Fibroblast of lung (primary cell): ENCODE results near the gene LTBP1.

ENCODE experiments used
- EZH2 ChIP-seq: IDR thresholded peaks from 2 replicates; pipeline ENCODE4 v1.5.1; 2012; ENCODE audit warnings: low read length, control low read depth, mild to moderate bottlenecking; ENCODE audit errors: missing control alignments
- TF ChIP-seq, protein P1 (sequence below), 2 donors: IDR thresholded peaks in 1 of 2; conservative IDR thresholded peaks in 1 of 2; 1 replicate in 1 of 2; 2 replicates in 1 of 2; pipeline ENCODE4 v1.5.1; 2011 to 2012; ENCODE audit warnings: low read length in 2 of 2, control low read depth in 1 of 2, inconsistent platforms in 1 of 2, low read depth in 1 of 2, mild to moderate bottlenecking in 1 of 2

- TF ChIP-seq, protein P1, sequence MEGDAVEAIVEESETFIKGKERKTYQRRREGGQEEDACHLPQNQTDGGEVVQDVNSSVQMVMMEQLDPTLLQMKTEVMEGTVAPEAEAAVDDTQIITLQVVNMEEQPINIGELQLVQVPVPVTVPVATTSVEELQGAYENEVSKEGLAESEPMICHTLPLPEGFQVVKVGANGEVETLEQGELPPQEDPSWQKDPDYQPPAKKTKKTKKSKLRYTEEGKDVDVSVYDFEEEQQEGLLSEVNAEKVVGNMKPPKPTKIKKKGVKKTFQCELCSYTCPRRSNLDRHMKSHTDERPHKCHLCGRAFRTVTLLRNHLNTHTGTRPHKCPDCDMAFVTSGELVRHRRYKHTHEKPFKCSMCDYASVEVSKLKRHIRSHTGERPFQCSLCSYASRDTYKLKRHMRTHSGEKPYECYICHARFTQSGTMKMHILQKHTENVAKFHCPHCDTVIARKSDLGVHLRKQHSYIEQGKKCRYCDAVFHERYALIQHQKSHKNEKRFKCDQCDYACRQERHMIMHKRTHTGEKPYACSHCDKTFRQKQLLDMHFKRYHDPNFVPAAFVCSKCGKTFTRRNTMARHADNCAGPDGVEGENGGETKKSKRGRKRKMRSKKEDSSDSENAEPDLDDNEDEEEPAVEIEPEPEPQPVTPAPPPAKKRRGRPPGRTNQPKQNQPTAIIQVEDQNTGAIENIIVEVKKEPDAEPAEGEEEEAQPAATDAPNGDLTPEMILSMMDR (conservative IDR thresholded peaks at IDR 0.05 in 1 of 2, IDR thresholded peaks at IDR 0.05 in 1 of 2; ENCODE audit: low read depth in 1 of 2, low read length in 2 of 2) = no peak
- no peak for TF ChIP-seq EZH2
Observed at GRCh38 chr2:33110461-33110860, 163.7 kb downstream of the LTBP1 start.
